GM19463 (cell line): ENCODE data around the gene MYH7.

Experiments
- ATAC-seq: cut with Tn5 transposase; IDR thresholded peaks from one replicate; pipeline ENCODE4 v1.9.1; 2021; ENCODE audit warnings: mild to moderate bottlenecking, moderate library complexity; ENCODE audit not compliant: unreplicated experiment

Gene MYH7

GRCh38 chr14:23375527-23376251 lies 59.8 kb downstream of the MYH7 start:
- no peak for ATAC-seq

DNA sequence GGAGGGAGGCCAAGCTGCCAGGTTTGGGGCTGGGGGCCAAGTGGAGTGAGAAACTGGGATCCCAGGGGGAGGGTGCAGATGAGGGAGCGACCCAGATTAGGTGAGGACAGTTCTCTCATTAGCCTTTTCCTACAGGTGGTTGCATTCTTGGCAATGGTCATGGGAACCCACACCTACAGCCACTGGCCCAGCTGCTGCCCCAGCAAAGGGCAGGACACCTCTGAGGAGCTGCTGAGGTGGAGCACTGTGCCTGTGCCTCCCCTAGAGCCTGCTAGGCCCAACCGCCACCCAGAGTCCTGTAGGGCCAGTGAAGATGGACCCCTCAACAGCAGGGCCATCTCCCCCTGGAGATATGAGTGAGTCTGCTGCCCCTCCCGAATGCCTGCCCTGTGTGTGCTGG lies 62.4 kb downstream of the MYH7 start:
- ATAC-seq, result no peak

- ATAC-seq, result no peak
Measured at GRCh38 chr14:23372509-23372908, 63.0 kb downstream of the MYH7 start, which contains the start of gene IL25. IL25 (plus strand) TSS chr14:23372809.

GRCh38 chr14:23371865-23372264 lies 63.6 kb downstream of the MYH7 start:
- ATAC-seq, result no peak

- no peak for ATAC-seq
Measured at GRCh38 chr14:23370221-23370620, 65.2 kb downstream of the MYH7 start.

DNA sequence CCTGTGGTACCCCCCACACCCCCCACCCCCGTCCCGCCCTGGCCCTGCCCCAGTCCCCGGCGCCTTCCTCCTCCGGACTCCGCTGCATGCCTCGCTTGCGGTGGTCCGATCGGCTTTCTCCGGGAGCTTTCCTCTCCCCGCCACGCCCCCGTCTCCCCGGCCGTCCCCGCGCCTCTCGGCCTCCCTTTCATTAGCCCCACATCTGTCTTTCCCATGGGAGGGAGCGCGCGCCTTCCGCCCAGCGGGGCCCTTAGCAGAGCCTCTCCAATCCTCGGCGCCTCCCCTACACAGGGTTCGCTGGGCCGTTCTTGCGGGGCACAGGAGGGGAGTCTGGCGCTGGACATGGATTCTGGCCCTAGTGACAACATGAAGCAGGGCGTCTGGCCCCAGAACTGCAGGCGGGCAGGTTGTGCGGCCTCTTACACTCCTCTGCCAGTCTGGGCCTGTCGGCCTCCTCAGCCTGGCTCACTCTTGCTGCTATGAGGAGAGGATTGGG lies 69.0 kb downstream of the MYH7 start:
- no peak for ATAC-seq

- no peak for ATAC-seq
Measured at GRCh38 chr14:23365732-23366425, 69.6 kb downstream of the MYH7 start.

- no peak for ATAC-seq
Measured at GRCh38 chr14:23365036-23365731, 70.3 kb downstream of the MYH7 start, which contains the start of gene EFS. EFS (minus strand) TSS chr14:23365172; CDS start chr14:23365025, 147 bp downstream.

DNA sequence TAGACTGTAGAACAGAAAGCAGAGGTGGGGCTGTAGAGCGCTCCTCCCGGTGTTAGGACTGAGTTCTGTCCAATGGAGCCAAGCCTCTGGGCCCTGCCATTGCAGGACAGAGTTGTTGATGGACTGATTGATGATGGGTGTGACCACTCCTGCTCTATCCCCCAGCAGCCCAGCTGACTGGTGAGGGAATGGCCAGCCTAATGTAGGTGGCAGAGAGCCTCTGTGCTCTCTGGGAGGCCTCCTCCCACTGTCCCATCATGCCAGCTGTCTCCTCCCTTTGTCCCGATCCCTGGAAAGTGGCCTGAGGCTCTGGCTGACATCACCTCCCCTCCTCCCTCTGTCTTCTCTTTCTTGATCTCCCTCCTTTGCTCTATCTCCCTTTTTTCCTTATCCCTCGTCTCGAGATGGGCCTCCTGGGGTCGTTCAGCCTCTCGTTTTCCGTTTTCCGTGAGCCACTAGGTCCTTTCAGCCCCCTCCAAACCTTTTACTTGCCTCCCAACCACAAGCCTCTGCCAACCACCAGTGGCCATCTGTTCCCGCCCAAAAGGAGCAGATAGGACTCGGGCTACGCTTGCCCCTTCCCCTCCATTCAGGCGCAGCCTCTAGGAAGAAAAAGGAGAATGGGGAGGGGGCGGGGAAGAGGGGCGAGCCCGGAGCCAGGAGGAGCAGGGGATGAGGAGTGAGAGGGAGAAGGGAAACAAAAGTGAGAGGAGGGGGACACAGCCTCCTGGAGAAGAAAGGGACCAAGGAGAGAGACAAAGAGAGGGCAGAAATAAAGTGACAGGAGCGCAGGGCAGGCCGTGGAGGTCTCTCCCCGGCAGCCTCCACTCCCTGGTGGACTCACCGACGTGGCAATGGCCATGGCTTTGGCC lies 71.1 kb downstream of the MYH7 start:
- no peak for ATAC-seq
